Retina (tissue), 1 donor: ENCODE data around the gene DISC1.
"Not testable (repeated sequence)": the region's sequence is repeated elsewhere in the genome, so short reads cannot be mapped to it uniquely, and the experiment has no call there.

ENCODE experiments used
- DNase-seq: peaks from one replicate; pipeline ENCODE4 v3.0.0-alpha.2; 2016

DISC1 gene

GRCh38 chr1:231735941-231736340 lies 109.4 kb downstream of the DISC1 start:
- DNase-seq, result no peak

- DNase-seq, result no peak
These were observed 109.9 kb downstream of the DISC1 start for GRCh38 chr1:231736464-231736863.

GRCh38 chr1:231738554-231738953 lies 112.0 kb downstream of the DISC1 start:
- no peak for DNase-seq

GRCh38 chr1:231743966-231744365 lies 117.4 kb downstream of the DISC1 start:
- DNase-seq, result no peak

GRCh38 chr1:231748760-231749415 lies 122.3 kb downstream of the DISC1 start:
- no peak for DNase-seq

GRCh38 chr1:231750296-231750695 lies 123.7 kb downstream of the DISC1 start:
- no peak for DNase-seq

- DNase-seq, result no peak
These were observed 124.3 kb downstream of the DISC1 start for GRCh38 chr1:231750818-231751362.

- no peak for DNase-seq
These were observed 124.8 kb downstream of the DISC1 start for GRCh38 chr1:231751415-231751814.

- no peak for DNase-seq
These were observed 126.7 kb downstream of the DISC1 start for GRCh38 chr1:231753313-231753712.

- DNase-seq, result no peak
These were observed 130.5 kb downstream of the DISC1 start for GRCh38 chr1:231757101-231757404.

GRCh38 chr1:231757759-231758158 lies 131.2 kb downstream of the DISC1 start:
- no peak for DNase-seq

GRCh38 chr1:231761252-231761651 lies 134.7 kb downstream of the DISC1 start:
- DNase-seq, result no peak

- DNase-seq, result no peak
These were observed 135.4 kb downstream of the DISC1 start for GRCh38 chr1:231761747-231762541.

- DNase-seq, result no peak
These were observed 136.9 kb downstream of the DISC1 start for GRCh38 chr1:231763456-231763855.

- DNase-seq, result not testable (repeated sequence)
These were observed 139.2 kb downstream of the DISC1 start for GRCh38 chr1:231765825-231766224.

- no peak for DNase-seq
These were observed 140.9 kb downstream of the DISC1 start for GRCh38 chr1:231767471-231767870.

GRCh38 chr1:231768416-231768815 lies 141.8 kb downstream of the DISC1 start:
- no peak for DNase-seq

- no peak for DNase-seq
These were observed 144.1 kb downstream of the DISC1 start for GRCh38 chr1:231770506-231771175.

GRCh38 chr1:231774719-231775335 lies 148.2 kb downstream of the DISC1 start:
- no peak for DNase-seq

GRCh38 chr1:231776010-231776756 lies 149.6 kb downstream of the DISC1 start:
- peak; percentile 84 for DNase-seq

GRCh38 chr1:231776757-231777062 lies 150.1 kb downstream of the DISC1 start:
- DNase-seq, result no peak

- DNase-seq, result peak; percentile 10
These were observed 151.6 kb downstream of the DISC1 start for GRCh38 chr1:231778009-231778719.
